Measurements from ENCODE around the gene DOK3. TPM values are rescaled to one million over a fixed set of nuclear protein-coding genes. Genes with fewer than 3 reads are reported as not detected.

Gene DOK3
- total and polyA plus RNA-seq, 10 of the 15 experiments (the other 5 are each of a cell fraction or from before 2014, with no cell fraction given), result 6.6 to 107 (median 52.1) TPM

DNA sequence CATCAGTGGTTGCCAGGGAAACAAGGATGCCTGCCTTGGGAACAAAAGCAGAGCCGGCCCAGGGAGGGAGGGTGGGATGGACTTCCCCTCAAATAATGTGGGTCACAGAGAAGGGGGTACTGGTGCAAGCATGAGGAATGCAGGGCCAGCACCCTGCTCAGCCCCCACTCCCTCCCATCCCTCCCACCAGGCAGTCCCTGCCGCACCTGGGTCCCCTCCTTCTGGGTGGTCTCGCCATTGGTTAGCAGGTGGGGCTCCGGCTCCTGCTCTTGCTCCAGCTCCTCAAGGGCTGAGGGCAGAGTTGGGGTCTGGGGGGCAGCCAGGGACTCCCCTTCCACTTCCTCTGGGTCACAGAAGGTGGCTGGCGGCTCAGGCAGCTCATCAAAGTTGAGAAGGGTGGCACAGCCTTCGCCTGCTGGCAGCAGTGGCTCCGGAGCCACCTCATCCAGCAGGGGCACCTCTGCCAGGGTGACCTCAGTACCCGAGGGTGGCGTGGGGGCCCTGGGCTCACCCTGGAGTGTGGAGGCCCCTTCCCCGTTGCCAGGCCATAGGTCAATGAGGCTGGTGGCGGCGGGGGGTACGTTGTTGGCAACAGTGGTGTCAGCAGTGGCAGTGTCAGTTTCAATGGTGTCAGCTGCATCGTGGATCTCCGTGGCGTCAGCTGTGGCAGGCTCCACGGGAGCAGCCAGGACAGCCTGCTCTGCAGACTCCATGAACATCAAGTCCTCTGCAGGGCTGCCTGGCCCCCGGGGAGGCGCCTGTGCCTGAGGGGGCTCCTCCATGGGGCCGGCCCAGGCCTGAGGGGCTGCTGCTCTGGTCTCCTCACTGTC, 51.6 kb downstream of the DOK3 start (continued):
- TF ChIP-seq ZNF384 (IDR thresholded peaks at IDR 0.05; ENCODE audit: borderline replicate concordance, low read depth, low read length) (no peak), ATF7 (IDR thresholded peaks at IDR 0.05; ENCODE audit: low read depth) (no peak), MTA2 (IDR thresholded peaks at IDR 0.05; ENCODE audit: low read depth) (no peak), ASH2L (IDR thresholded peaks at IDR 0.05; ENCODE audit: borderline replicate concordance, low read depth) (no peak), MYB (IDR thresholded peaks at IDR 0.05; ENCODE audit: borderline replicate concordance, low read depth, low read length) (no peak), SRF (IDR thresholded peaks at IDR 0.05; ENCODE audit: low read depth in 2 of 2, low read length in 2 of 2) (no peak)

GRCh38 chr5:177456976-177457851, 52.4 kb downstream of the DOK3 start:
- intact Hi-C loops (cut with micrococcal nuclease; ENCODE audit: unreplicated experiment), result loop anchor here (1.0 to 2.0 kb wide), 5 partner anchors 40 to 342 kb away; partner anchors contain the start of gene PDLIM7
- WGBS (ENCODE audit: insufficient coverage, insufficient replicate concordance, low lambda C conversion rate, missing lambda C conversion rate), result 65% methylated on average over 24 of the region's 24 CpGs
- POLR2A ChIA-PET, result interaction anchor here (0.5 to 2.0 kb wide), 8 partner anchors 11 to 152 kb away, joined by 3 to 14 read pairs (median 4); no protein-coding TSS in a partner anchor
- in situ Hi-C loops (cut with MboI), result no loop called here
- H3K4me1 ChIP-seq (ENCODE audit: control insufficient read depth, insufficient read depth, low read length), result peaks cover 11% of the 10 kb centered on the region
- no peak overlapping the region for H3K27ac ChIP-seq (ENCODE audit: control insufficient read depth, insufficient read depth)
- no peaks in the 10 kb centered on the region for H3K9me3 ChIP-seq (replicated peaks; ENCODE audit: control insufficient read depth, insufficient read depth, low read length)
- H3K27me3 ChIP-seq (replicated peaks in 1 of 2; ENCODE audit: control insufficient read depth in 2 of 2, insufficient read depth in 2 of 2, low read length in 1 of 2), result no peaks in the 10 kb centered on the region
- H3K36me3 ChIP-seq (ENCODE audit: control insufficient read depth in 2 of 2, insufficient read depth in 2 of 2, low read length in 1 of 2), result no peaks in the 10 kb centered on the region
- ATAC-seq, result peak; percentile 69
- RAD21 ChIA-PET (ENCODE audit: unreplicated experiment), result interaction anchor here (0.6 to 6.8 kb wide), 15 partner anchors 12 to 144 kb away, joined by 3 to 108 read pairs (median 5); partner anchors contain the start of genes GRK6, PDLIM7 and PRR7
- SMC1A ChIA-PET (ENCODE audit: uncharacterized antibody, unreplicated experiment), result interaction anchor here (0.6 to 2.4 kb wide), 13 partner anchors 11 to 344 kb away, joined by 3 to 16 read pairs (median 6); partner anchors contain the start of genes GRK6 and PDLIM7
- CTCF ChIA-PET, result interaction anchor here (0.6 to 16.4 kb wide), 19 partner anchors 9 to 344 kb away, joined by 3 to 391 read pairs (median 5); partner anchors contain the start of genes DOK3, MXD3, PDLIM7 and PFN3
- H3K4me2 ChIP-seq (ENCODE audit: control insufficient read depth, insufficient read depth), result no peak overlapping the region
- no peaks in the 10 kb centered on the region; the same call in 1 of the 2 replicates for H3K79me2 ChIP-seq (ENCODE audit: control insufficient read depth, insufficient read depth, low read length)
- H4K20me1 ChIP-seq (ENCODE audit: control insufficient read depth, insufficient read depth), result no peaks in the 10 kb centered on the region
- DNase-seq (ENCODE audit: low read depth, low spot score), result peak; percentile 66
- H3K9ac ChIP-seq (ENCODE audit: control insufficient read depth, insufficient read depth, low read length), result no peak overlapping the region
- BruUV-seq (replicated peaks), result no TSS peak
- no peak overlapping the region for H3K4me3 ChIP-seq
- H2AFZ ChIP-seq (ENCODE audit: control insufficient read depth, low read depth, low read length), result no peak overlapping the region
- peak; percentile 99 for FAIRE-seq
- 0 out of 2 replicates have a peak, but pooled peaks have one; percentile 6 for TF ChIP-seq SMC3 (IDR thresholded peaks at IDR 0.05; ENCODE audit: borderline replicate concordance, low read length)
- TF ChIP-seq, protein P1, sequence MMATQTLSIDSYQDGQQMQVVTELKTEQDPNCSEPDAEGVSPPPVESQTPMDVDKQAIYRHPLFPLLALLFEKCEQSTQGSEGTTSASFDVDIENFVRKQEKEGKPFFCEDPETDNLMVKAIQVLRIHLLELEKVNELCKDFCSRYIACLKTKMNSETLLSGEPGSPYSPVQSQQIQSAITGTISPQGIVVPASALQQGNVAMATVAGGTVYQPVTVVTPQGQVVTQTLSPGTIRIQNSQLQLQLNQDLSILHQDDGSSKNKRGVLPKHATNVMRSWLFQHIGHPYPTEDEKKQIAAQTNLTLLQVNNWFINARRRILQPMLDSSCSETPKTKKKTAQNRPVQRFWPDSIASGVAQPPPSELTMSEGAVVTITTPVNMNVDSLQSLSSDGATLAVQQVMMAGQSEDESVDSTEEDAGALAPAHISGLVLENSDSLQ (IDR thresholded peaks at IDR 0.05), result peak; percentile 94
- no peak for TF ChIP-seq DPF2 (IDR thresholded peaks at IDR 0.05)
- peak; percentile 82 for TF ChIP-seq NFYB (IDR thresholded peaks at IDR 0.05; ENCODE audit: insufficient read depth, low read depth, low read length)
- no peak for TF ChIP-seq EED (IDR thresholded peaks at IDR 0.05; ENCODE audit: low read depth)
- TF ChIP-seq TCF7 (IDR thresholded peaks at IDR 0.05; ENCODE audit: borderline replicate concordance), result no peak
- peak; percentile 60; the same call in 1 of the 2 replicates for TF ChIP-seq MXI1 (IDR thresholded peaks at IDR 0.05; ENCODE audit: low read depth, low read length)
- no peak for TF ChIP-seq NR2C2 (IDR thresholded peaks at IDR 0.05; ENCODE audit: borderline replicate concordance, control insufficient read depth, insufficient read length, low read depth)
- peak; percentile 83 for TF ChIP-seq SP1 (IDR thresholded peaks at IDR 0.05; ENCODE audit: low read depth, low read length)
- no peak for TF ChIP-seq CHD4 (IDR thresholded peaks at IDR 0.05)

All from GM12878 (cell line).